Ecto neural progenitor cell (in vitro differentiated cells): ENCODE data around the gene DCDC2B.

ENCODE experiments used
- DNase-seq: peaks from one replicate; pipeline ENCODE4 v3.0.0-alpha.2; 2018; ENCODE audit warnings: low spot score

DCDC2B gene

GRCh38 chr1:32224285-32224684, 15.4 kb downstream of the DCDC2B start:
- DNase-seq = no peak

GRCh38 chr1:32228771-32229170, 19.9 kb downstream of the DCDC2B start:
- DNase-seq = no peak

- no peak for DNase-seq
Measured at GRCh38 chr1:32231843-32232432, 23.0 kb downstream of the DCDC2B start.

- DNase-seq = no peak
Measured at GRCh38 chr1:32232558-32233304, 23.8 kb downstream of the DCDC2B start.

- no peak for DNase-seq
Measured at GRCh38 chr1:32234792-32235191, 25.9 kb downstream of the DCDC2B start.

- no peak for DNase-seq
Measured at GRCh38 chr1:32239337-32239736, 30.4 kb downstream of the DCDC2B start.

GRCh38 chr1:32239790-32240139, 30.9 kb downstream of the DCDC2B start:
- no peak for DNase-seq

GRCh38 chr1:32240140-32240951, 31.5 kb downstream of the DCDC2B start:
- DNase-seq = peak; percentile 94

GRCh38 chr1:32241001-32241763, 32.3 kb downstream of the DCDC2B start:
- DNase-seq = peak; percentile 79

GRCh38 chr1:32242341-32242851, 33.5 kb downstream of the DCDC2B start:
- DNase-seq = no peak

GRCh38 chr1:32246888-32247273, 38.0 kb downstream of the DCDC2B start, which contains the start of gene FAM167B:
FAM167B (plus strand) TSS chr1:32247222; CDS start chr1:32247422, 200 bp downstream.
- DNase-seq = no peak

GRCh38 chr1:32247452-32247851, 38.6 kb downstream of the DCDC2B start:
- DNase-seq = no peak

GRCh38 chr1:32247983-32248889, 39.3 kb downstream of the DCDC2B start:
- peak; percentile 88 for DNase-seq

- DNase-seq = no peak
Measured at GRCh38 chr1:32249831-32250525, 41.1 kb downstream of the DCDC2B start.

GRCh38 chr1:32250893-32251716, 42.2 kb downstream of the DCDC2B start, which contains the start of gene LCK:
LCK (plus strand) TSS chr1:32251265; CDS start chr1:32274330, 23,065 bp downstream.
- no peak for DNase-seq

- DNase-seq = no peak
Measured at GRCh38 chr1:32255072-32256071, 46.5 kb downstream of the DCDC2B start.

- no peak for DNase-seq
Measured at GRCh38 chr1:32256473-32257226, 47.8 kb downstream of the DCDC2B start.
